Caki2 (cell line): ENCODE results near the gene MIGA2. TPM values are rescaled to one million over a fixed set of nuclear protein-coding genes. Genes with fewer than 3 reads are reported as not detected.
"Not testable (repeated sequence)": the region's sequence is repeated elsewhere in the genome, so short reads cannot be mapped to it uniquely, and the experiment has no call there.

ENCODE experiments used
- DNase-seq: peaks from one replicate; pipeline ENCODE4 v3.0.0-alpha.2; 2015; ENCODE audit warnings: low read depth
- in situ Hi-C: cut with HindIII; loops from 2 replicates; pipeline ENCODE4 v1.10.0; 2016; ENCODE audit warnings: low sequenced_read_pairs, low pct_unique_long_range_greater_than_20kb, mixed read lengths
- total RNA-seq: library from RNA; depleted of rRNA; stranded (reverse); fragments of >200 nt; shearing (Covaris generic); gene quantifications from 2 replicates; pipeline ENCODE4 v1.2.3, GENCODE V29; 2014; ENCODE audit warnings: low replicate concordance; rRNA removed

The MIGA2 gene
- total RNA-seq, 1 experiment from 2014 or later: 3.5 TPM

DNA sequence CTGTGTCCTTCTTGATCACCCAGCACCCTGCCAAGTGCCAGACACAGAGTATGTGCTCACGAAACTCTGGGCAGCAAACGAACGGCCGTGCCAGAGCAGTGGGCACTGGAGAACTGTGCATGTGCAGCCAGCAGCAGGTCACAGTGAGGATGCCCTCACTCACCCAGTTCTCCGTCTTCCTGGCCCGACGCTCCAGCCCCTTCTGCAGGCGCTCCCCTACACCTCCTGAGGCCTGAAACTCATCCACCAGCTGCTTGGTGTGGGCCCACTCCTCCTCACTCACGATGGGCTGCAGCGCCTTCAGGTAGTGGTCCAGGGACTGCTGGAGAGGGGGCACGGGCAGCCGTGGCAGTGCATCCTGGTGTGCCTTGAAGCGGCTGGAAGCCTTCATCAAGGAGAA lies 71.2 kb downstream of the MIGA2 start:
- DNase-seq: no peak
- in situ Hi-C loops: no loop called here

DNA sequence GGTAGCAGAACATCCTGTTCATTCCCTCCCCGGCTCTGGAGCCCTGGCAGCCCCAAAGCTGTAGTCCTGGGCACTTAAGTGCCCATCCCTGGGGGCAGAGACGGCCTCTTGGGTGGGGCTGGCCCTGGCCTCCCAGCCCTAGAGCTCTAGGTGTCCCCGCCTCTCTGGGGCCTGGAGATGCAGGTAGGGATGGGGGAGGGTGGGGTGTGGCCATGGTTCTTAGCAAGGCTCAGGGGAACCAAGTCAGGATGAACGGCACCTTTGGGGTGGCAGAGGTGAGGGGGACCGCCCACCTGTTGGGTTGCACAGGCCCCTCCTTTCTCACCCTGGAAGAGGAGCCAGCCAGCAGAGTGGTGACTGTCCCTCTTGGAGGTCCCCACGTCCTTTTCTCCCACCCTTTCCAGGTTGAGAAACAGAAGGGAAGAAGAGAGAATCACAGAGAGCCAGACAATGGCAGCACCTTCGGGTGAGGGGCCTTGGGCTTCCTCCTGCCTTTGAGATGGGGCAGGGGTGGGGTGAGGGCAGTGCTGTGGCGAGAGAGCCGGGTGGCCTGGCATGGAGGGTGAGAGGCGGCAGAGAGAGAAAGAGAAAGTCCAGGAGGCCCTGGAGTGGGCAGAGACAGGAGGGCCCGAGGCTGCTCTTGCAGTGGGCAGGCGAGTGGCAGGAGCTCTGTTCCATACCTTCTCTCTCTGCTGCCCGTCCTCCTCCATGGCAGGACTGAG lies 71.8 kb downstream of the MIGA2 start:
- DNase-seq: no peak
- in situ Hi-C loops: no loop called here

DNA sequence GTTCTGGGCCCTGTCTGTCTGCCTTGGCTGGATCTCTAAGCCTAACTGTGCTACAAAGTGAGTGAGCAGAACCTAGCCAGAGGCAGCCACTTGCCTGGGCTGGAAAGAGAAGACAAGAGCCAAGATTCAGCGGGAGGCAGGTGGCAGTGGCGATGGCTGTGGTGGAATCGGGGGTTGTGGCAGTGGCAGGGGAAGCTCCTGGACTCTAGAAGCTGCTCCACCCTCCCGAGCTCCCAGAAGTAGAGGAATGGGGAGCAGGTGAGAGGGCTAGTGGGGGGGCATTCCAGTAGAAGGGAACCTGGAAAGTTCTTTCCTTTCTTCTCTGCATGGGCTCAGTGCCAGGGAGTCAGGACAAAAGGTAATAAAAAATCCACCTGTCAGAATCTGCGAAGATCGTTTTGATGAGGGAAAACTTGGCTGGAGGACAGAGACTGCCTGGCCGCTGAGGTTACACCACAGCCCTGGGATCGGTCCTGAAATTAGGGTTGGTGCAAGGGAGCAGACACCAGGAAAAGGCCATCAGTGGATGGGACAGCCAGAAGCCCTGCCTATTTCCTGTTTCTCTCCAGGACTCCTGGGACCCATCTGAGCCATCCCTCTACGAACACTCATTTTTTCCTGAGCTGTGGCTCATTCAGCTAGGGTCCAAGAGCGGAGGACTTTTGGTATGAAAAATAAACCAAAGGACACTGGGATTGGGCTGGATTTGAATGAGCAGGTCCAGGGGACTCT lies 72.5 kb downstream of the MIGA2 start:
- no peak for DNase-seq
- in situ Hi-C loops: no loop called here

DNA sequence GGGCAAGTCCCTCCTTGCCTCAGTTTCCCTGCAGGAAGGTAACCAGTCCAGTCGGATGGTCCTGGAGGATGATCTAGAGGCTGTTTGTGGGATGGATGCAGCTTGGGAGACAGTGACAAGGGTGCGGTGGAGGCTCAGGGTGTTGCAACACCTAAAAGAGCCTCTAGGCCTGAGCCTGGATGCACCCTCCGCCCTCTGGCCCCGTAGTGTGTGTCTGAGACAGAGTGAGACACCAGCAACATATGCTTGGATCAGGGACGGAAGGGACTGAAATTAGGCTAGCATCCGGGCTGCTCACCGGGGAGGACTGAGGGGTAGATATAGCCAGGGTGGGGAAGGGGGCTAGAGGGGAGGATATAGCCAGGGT lies 73.1 kb downstream of the MIGA2 start:
- DNase-seq: no peak
- in situ Hi-C loops: no loop called here

DNA sequence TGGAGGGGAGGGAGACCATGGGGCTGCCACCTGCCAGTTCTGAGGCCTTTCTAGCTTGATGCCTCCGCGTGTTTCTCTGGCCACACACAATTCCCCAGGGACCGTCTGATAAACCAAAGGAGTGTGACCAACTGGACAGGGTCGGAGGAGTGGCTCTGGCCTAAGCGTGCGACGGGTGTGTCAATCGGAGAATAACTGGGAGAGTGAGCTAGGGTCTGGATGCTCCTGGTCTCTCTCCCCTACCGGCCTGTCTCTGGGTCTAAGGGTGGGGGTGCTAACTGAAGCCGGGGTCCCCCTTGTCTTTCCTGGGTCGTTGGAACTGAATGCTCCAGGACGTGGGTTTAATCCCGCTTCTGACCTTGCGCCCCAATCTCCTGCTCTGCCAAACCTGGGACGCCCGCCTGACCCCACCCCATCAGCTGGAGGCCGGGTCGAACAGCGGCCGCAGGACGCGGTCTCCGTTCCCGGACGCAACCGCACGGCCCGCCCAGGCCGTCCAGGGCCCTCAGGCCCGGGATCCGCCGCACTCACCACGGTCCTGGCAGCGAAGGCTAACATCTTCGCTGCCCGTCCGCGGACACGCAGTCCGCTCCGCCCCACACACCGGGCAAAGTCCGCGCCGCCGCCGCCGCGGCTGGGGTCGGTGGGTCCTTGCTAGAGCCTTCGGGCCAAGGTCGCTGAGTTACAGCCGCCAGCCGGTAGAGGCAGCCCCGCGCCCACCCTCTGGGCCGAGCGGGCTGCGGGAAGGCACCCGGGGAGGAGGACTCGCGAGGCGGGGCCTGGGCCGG lies 73.7 kb downstream of the MIGA2 start:
- in situ Hi-C loops: no loop called here
- DNase-seq: peak; percentile 63

DNA sequence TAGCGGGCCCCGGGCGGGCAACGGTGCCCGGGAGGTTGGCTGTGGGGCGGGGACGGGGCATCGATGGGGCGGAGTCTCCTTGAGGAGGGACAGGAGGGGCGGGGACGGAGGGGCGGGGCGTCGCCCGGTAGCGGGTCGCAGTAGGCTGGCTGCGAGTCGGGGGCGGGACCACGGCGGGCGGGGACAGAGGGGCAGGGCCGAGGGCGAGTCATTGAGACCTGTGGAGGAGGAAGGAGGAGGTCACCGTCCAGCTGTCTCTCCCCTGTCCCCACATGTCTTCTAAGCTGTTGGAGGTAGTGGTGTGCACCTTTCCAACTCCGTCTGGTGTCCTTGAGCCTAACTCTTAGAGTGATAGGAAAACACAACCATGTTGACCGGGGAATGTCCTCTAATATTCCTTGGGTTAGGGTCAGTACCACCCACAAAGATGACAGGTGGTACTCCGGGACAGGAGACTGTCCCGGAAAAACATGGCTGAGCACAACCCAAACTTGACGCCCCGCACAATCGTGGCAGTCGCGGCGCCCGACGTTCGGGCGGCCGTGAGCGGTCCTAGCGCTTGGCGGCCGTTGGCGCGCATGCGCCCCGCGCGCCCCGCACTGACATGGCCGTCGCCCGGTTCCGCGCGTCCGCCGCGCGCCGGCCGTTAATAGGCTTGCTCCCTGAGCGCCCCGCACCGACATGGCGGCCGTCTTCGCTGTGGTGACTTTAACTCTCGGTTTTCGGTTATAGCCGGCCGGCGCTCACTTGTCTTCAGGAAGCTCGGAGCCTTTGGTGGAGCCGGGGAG lies 74.5 kb downstream of the MIGA2 start, which contains the start of the genes CRAT and PTPA:
CRAT (minus strand) TSS at position 54 of the 788 bp plus-strand sequence. CDS start 284 bp downstream, outside the sequence.
PTPA (plus strand) TSS at position 676 of the 788 bp plus-strand sequence. CDS start 186 bp downstream, outside the sequence.
- in situ Hi-C loops: no loop called here
- peak; percentile 83 for DNase-seq

DNA sequence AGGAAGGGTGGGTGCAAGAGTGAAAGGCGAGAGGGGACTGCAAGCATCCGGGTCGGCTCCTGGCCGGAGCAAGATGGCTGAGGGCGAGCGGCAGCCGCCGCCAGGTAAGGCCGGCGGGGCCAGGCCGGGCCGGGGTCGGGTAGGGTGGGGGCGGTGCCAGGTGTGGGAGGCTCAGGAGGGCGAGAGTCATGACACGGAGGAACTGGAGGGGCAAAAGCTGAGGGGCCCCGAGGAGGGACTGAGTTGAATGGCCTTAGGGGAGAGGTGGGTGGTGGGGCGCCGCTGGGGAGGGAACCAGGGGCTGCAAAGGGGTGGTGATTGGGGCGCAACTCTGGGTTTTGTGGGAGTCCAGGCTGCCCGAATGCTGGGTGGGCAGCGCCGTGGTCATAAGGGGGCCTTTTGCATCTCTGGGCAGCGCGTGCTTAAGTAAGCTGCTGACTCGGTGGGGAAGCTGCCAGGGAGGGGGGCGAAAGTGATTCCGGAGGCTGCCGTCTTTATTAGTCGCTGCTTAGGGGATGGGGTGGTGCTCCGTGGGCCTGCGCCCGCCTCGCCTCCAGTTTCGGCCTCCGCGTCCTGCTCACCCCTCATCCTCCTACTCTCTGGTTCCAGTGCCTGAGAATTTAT lies 75.2 kb downstream of the MIGA2 start:
- in situ Hi-C loops: no loop called here
- DNase-seq: peak; percentile 12

DNA sequence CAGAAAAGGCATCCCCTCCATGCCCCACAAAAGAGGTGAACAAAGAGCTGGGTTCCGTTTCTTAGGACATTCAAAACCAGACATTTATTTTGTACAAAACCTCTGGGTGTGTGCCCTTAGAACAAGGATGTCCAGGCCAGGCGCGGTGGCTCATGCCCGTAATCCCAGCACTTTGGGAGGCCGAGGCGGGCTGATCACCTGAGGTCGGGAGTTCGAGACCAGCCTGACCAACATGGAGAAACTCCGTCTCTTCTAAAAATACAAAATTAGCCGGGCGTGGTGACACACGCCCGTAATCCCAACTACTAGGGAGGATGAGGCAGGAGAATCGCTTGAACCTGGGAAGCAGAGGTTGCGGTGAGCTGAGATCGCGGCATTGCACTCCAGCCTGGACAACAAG lies 76.1 kb downstream of the MIGA2 start:
- DNase-seq, in situ Hi-C loops: not testable (repeated sequence)

DNA sequence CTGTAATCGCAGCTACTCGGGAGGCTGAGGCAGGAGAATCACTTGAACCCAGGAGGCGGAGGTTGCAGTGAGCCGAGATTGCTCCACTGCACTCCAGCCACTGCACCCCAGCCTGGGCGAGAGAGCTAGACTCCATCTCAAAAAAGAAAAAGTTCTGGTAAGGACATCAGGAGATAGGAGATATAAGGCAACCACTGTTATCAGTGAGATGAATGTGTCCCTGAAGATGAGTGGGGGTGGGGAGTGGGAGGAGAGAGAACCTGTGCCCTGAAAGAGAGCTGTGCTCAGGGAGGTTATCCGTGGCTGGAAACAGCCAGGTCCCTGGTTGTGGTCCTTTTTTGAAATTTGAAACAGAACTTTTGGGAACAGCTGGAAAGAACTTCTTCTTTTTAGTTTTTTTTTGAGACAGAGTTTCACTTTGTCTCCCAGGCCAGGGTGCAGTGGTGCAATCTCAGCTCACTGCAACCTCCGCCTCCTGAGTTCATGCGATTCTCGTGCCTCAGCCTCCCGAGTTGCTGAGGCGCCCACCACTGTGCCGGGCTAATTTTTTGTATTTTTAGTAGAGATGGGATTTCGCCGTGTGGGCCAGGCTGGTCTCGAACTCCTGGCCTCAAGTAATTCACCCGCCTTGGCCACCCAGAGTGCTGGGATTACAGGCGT lies 77.3 kb downstream of the MIGA2 start:
- in situ Hi-C loops: no loop called here
- no peak for DNase-seq

DNA sequence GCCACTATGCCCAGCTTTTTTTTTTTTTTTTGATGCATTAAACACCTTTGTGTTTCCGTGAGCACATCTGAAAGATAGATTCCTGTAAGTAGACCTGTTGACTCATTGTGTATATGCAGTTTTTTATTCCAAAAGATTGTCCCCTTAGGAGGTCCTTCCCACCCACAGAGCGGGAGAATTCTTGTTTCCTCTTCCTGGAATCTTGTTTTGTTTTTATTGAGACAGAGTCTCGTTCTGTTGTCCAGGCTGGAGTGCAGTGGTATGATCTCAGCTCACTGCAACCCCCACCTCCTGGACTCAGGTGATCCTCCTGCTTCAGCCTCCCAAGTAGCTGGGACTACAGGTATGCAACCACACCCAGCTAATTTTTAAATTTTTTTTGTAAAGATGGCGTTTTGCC lies 82.4 kb downstream of the MIGA2 start:
- in situ Hi-C loops: no loop called here
- no peak for DNase-seq

DNA sequence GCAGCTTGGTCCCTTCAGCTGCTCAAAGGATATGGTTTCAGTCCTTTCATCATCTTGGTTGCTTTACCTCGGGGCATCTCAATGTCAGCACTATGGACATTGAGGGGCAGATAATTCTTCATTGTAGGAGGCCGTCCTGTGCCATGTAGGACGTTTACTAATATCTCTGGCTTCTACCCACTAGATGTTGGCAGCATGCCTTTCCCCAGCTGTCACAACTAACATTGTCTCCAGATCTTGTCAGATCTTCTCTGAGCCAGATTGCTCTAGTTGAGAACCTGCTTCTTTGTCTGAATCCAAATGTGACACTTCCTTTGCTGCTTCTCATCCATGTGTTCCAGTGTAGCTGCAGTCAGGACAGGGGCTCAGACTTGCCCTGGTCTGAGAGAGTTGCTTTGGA lies 85.1 kb downstream of the MIGA2 start:
- in situ Hi-C loops: no loop called here
- no peak for DNase-seq

Other genes with a start within 250 kb of the MIGA2 start
- 2.4 and 3.9 TPM in 2 replicates for gene TBC1D13, start 249.4 kb upstream of the MIGA2 start, total RNA-seq
- 15.5 and 28.4 TPM in 2 replicates for gene ENDOG, start 218.1 kb upstream of the MIGA2 start, total RNA-seq
- gene SPOUT1, start 206.8 kb upstream of the MIGA2 start, total RNA-seq: 25.0 and 31.7 TPM in 2 replicates
- 11.2 and 24.2 TPM in 2 replicates for gene KYAT1, start 154.7 kb upstream of the MIGA2 start, total RNA-seq
- gene LRRC8A, start 154.5 kb upstream of the MIGA2 start, total RNA-seq: 16.0 and 25.9 TPM in 2 replicates
- gene PHYHD1, start 115.6 kb upstream of the MIGA2 start, total RNA-seq: not detected in 2 replicates
- gene DOLK, start 89.0 kb upstream of the MIGA2 start, total RNA-seq: 25.6 and 28.3 TPM in 2 replicates
- 19.6 and 22.3 TPM in 2 replicates for gene NUP188, start 88.9 kb upstream of the MIGA2 start, total RNA-seq
- 60.5 and 64.1 TPM in 2 replicates for gene SH3GLB2, start 8.3 kb upstream of the MIGA2 start, total RNA-seq
- gene DOLPP1, start 44.5 kb downstream of the MIGA2 start, total RNA-seq: 10.7 and 12.2 TPM in 2 replicates
- 14.7 and 19.2 TPM in 2 replicates for gene CRAT, start 74.2 kb downstream of the MIGA2 start, total RNA-seq
- gene PTPA, start 74.8 kb downstream of the MIGA2 start, total RNA-seq: 138 and 155 TPM in 2 replicates
- 73.3 and 76.4 TPM in 2 replicates for gene IER5L, start 141.6 kb downstream of the MIGA2 start, total RNA-seq